ENCODE results near the gene HES3.
A peak's percentile ranks its signal among the peaks of the same experiment; 100 is the strongest.

The HES3 gene, protein sequence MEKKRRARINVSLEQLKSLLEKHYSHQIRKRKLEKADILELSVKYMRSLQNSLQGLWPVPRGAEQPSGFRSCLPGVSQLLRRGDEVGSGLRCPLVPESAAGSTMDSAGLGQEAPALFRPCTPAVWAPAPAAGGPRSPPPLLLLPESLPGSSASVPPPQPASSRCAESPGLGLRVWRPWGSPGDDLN

DNA sequence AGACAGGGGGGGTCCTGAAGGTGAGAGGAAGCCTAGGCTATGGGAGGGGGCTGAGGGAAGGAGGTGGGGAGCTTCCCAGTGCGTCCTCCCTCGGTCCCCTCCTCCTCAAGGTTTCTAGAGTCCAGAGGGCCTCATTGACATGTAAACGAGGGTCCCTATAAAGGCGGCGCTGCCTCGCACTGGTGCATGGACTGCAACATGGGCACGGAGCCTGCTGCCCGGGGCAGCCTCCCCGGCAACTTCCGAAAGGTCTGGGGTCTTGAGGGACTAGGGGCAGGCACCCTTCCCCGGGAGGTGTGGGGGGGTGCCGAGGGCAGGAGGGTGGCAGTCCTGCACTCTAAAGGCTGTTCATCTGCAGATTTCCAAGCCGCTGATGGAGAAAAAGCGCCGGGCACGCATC, at the start of gene HES3:
Gene HES3, plus strand, starts transcription at position 187 of the 400 bp plus-strand sequence. Its CDS starts 187 bp downstream, at position 374.
- H3K4me3 ChIP-seq (ENCODE audit: low read depth, low read length), result peak within 1 kb of the TSS; percentile 66

DNA sequence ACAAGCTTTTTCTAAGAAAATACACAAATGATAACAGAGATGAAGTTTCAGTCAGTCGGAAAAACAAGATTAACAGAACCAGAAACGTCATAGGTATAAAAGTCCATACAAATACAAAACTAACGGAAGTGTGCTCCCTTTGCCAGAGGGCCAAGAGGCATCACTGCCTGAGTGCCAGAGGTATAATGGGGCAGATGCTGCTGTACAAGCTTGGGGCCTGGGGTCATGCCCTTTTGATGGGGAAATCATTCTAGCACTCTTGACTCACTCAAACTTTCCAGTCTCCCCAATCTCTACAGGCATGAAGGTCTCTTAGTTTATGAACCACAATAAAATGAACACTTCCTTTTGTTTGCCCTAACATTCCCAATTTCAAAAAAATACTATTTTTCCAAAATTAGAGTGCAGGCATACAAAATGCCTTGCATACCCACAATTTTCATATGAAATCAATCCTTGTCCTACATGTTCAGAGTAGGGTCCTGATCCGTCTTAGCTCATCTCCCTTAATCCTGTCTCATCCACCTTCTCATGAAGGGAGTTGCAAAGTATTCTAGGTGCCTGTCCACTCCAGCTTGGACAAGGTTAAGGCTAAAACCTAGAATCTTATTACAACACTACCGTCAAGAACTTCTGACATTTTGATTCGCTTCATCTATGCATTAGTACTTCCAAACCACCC, 46.1 kb upstream of the HES3 start:
- H3K4me3 ChIP-seq (ENCODE audit: low read depth, low read length), result peak overlapping the region; percentile 99

DNA sequence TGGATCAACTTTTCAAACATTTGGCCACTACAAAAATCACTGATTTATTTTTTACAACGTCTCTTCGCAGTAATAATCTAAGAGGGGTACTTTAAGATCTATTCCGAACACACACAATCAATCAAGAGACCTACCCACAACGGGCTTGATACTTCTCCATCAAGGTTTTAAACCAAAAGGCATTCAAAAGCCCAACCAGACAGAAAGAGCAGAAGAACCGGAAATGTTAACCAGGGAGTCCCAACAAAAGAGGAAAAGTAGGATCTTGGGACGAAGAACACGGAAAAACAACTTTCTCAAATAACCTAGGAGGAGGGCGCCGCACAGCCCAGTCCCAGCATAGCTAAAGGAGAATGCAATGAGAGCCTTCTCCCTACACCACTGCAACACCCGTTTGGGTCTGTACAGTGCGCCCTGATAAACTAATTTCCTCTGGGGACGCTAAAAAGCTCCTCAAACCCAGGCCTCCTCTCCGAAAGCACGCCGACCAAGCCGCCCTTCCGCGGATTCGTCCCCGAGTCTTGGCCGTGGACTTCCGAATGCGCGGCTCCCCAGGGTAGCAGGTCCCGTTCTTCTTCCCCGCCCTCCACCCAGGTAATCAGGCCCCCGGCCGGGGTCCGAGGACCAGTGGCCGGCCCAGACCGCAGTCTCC, 45.2 kb upstream of the HES3 start:
- peak overlapping the region; percentile 99 for H3K4me3 ChIP-seq (ENCODE audit: low read depth, low read length)

DNA sequence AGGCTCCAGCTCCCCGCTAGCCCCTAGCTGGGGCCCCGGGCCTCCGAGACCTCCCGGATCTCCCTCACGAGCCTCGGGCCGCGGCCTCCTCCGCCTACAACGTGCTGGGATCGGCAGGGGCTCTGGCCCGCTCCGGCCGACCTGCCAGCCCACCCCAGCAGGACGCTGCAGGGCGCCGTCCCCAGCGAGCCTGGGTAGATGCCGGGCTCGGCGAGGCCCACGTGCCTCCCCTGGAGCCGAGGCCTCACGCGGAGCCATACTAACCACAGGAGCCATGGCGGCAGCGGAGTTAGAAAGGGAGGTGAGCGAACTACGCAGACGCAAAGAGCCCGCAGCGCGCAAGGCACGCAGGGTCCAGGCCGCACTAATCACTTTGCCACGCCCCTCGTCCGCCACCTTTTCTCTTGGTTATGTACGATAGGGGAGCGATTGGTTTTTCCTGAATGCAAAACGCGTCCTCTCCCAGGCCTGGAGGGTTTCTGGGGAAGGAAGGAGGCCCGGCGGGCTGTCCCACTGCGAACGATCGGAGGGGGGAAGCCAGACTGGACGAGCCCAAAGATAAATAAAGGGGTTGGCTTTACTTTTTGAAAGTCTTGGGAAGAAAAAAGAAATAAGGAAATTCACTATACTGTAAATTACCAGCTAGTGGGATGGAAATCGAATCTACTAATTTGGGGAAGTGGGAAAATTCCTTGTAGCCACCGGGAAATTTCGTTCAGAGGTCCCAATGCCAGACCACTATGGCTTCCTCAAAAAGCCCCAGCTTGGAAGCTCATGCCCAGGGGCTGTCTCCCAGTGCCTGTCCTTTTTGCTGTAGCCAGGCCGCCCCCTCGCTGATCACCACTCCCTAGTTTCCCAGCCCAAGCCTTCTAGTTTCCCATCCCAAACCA, 44.4 kb upstream of the HES3 start, which contains the start of gene RPL22:
Gene RPL22, minus strand, starts transcription at position 298 of the 890 bp plus-strand sequence. Its CDS starts 22 bp downstream, at position 276.
- H3K4me3 ChIP-seq (ENCODE audit: low read depth, low read length), result peak within 1 kb of the TSS; percentile 99

DNA sequence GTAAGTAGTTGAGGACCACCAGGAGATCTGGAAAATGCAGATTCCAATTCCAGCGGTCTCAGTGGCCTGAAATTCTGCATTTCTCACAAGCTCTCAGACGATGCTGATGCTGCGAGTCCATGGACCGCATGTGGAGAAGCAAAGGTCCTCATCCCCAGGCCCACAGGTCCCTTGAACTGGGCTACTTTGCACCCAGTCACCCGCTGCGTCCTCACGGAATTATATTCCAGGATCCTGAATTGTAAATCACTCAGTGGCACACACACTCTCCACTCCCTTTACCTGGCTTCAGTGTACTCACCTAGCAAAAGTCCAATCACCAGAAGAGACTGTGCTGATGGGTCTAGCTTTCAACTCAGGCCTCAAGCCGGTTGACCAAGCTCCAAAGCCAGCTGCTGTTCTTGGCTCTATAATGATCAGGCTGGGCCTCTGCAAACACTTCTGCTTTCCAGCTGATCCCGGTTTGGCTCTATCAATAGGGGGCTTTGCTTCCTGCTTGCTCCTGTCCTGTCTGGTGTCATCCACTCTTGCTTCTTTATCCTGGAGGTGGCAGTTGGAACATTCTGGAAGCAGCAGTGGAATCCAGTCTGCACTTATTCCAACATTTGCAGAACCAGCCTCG, 43.7 kb upstream of the HES3 start:
- peak overlapping the region; percentile 99 for H3K4me3 ChIP-seq (ENCODE audit: low read depth, low read length)

DNA sequence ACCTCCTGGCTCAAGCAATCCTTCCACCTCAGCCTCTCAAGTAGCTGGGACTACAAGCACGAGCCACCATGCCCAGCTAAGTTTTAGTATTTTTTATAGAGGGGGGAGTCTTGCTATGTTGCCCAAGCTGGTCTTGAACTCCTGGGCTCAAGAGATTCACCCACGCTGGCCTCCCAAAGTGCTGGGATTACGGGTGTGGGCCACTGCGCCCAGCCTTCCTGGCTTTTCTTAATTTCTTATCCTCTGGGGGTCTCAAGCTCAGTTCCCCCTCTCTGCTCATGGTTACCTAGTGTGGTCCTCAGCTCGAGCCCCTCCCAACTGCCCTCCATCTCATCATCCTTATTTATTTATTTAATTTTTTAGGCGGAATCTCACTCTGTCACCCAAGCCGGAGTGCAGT, 41.7 kb upstream of the HES3 start:
- no peak overlapping the region for H3K4me3 ChIP-seq (ENCODE audit: low read depth, low read length)

DNA sequence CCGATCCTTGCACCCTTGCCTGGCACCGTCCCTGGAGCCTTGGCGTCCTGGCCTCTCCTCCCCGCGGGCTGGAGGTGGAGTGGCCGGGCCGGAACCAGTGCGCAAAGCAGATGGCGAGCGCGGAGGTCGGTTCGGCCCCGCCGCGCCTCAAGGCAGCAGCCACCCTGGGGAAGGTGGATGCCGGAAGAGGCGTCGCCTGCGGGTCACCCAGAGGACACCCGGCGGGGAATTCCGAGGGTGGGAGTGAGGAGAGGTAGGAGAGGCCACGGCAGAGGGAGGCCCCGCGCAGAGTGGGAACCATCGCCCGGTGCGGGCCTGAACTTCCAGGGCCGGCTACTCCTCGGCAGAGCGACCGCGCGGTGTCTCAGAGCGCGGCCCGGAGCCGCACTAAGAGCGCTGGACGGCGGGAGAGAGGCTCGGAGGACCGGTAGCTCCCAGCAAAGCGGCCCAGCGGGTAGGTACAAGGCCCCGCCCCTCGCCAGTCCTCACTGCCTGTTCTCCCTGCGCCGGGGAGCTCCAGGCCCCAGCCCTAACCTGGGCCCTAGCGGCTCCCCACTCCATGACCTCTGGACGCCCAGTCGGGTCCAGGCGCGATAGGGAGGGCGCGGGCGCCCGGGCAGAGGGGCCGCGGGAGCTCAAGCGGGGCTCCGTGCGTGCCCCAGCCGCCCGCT, 38.0 kb upstream of the HES3 start, which contains the start of gene RNF207:
Gene RNF207, plus strand, starts transcription at position 271 of the 671 bp plus-strand sequence. CDS start 417 bp downstream, outside the sequence.
- H3K4me3 ChIP-seq (ENCODE audit: low read depth, low read length), result peak within 1 kb of the TSS; percentile 35

DNA sequence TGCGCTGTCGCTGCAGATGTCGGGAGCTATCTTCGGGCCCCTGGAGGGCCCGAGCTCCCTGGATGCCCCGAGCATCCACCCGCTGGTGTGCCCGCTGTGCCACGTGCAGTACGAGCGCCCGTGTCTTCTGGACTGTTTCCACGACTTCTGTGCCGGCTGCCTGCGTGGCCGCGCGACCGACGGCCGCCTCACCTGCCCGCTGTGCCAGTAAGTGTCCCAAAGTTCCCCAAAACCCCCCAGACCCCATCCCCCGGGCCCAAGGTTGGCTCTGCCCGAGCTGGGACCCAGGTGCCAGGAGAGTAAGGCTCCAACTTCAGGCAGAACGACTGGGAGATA, 37.5 kb upstream of the HES3 start:
- no peak overlapping the region for H3K4me3 ChIP-seq (ENCODE audit: low read depth, low read length)

DNA sequence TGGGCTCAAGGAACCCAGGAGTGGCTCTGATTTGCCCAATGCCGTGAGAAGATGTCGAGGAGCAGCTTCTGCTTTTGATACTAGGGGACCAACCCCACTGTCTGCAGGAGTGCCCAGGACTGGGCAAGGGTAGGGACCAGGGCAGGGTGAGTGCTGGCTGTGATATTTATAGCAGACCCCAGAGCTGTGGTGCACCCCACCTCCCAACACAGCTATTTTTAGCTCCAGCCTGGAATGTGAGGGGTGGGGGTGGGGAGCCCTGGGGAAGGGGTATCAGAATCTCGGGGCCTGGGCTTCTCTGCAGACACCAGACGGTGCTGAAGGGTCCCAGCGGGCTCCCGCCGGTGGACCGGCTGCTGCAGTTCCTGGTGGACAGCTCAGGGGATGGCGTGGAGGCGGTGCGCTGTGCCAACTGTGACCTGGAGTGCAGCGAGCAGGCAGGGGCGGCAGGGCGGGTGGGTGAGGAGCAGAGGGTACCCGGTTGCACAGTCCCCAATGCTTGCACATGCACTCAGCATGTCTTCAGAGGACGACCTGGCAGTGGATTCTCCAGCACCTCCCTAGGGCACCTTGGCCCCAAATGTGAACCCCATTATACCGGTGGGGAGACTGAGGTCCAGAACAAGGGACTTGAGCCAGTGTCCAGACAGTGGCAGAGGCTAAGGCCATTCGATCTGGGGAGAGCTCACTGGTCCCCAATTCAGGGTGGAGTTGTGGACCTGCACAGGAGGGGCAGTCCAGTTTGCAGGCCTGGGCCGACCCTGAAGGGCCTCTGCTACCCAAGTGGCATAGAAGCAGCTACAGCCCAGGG, 36.7 kb upstream of the HES3 start:
- H3K4me3 ChIP-seq (ENCODE audit: low read depth, low read length), result no peak overlapping the region

DNA sequence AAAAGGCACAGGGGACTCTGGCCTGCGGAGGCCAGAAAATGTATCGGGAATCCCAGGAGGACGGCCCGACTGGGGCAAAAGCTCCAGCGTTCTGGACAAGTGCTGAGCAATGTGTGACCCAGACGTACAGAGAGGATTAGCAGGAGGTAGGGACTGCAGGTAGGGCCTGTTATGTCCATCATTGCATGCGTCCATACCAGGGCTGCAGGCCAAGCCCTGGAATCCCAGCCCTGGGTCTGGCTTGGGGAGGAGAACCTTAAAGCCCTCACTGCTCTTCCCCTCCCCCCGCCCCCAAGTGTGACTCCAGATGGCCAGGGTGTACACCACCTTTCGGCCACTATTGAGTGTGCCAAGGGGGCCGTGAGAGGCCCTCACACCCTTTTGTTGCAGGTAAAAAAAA, 36.1 kb upstream of the HES3 start:
- H3K4me3 ChIP-seq (ENCODE audit: low read depth, low read length), result no peak overlapping the region

DNA sequence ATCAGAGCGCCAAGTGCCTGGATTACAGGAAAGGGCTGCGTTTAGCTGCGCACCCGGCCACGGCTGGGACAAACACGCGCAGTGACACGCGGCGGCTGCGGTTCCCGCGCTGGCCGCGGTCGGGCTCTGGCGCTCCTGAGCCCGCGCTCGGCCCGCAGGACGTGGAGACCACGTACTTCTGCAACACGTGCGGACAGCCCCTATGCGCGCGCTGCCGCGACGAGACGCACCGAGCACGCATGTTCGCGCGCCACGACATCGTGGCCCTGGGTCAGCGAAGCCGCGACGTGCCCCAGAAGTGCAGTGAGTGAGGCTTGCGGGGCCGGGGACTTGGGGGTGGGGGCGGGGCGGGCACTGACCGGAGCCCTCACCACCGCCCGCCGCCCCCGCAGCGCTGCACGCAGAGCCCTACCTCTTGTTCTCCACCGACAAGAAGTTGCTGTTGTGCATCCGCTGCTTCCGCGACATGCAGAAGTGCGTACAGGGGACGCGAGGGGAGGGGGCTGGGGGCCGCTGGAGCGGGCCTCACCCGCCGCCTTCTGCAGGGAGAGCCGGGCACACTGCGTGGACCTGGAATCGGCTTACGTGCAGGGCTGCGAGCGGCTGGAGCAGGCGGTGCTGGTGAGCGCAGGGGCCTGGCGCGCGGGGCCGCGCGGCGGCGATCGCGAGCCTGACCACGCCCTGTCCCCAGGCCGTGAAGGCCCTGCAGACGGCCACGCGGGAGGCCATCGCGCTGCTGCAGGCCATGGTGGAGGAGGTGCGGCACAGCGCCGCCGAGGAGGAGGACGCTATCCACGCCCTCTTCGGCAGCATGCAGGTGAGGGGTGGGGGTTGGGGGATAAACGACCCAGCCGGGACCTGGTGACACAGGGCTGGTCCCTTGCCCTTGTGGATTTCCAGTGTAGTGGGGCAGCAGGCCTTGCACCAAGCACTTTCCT, 35.0 kb upstream of the HES3 start:
- H3K4me3 ChIP-seq (ENCODE audit: low read depth, low read length), result peak overlapping the region; percentile 13

DNA sequence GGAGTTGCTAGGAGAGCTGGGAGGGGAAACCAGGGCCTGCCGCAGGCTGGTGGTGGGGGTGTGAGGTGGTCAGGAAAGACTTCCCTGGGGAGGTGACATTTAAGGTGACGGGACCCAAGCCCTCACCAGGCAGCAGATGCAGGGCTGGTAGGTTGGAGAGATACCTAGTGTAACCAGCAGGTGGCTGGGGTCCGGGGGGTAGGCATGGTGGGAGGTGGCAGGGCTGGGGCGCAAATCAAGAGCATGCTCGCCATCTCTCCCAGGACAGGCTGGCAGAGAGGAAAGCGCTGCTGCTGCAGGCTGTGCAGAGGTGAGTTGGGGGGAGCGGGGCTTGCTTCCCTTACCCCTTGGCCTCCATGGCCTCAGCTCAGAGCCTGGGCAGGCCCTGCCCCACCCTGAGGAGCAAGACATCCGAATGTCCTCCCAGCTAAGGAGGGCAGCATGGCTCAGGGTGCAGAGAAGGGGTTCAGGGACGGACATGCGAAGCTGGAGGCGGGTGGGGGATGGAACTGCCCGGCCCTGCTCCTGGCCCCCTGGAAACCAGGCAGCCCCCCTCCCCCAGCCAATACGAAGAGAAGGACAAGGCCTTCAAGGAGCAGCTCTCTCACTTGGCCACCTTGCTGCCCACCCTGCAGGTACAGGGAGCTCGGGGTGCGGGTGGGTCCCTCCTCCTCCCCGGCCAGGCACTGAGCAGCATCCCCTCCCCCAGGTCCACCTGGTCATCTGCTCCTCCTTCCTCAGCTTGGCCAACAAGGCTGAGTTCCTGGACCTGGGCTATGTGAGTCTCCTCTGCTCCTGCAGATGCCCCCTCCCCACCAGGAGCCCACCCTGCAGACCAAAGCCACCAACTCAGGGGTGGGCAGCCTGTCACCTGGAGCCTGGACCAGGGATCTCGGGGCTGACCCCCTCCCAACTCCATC, 34.1 kb upstream of the HES3 start:
- no peak overlapping the region for H3K4me3 ChIP-seq (ENCODE audit: low read depth, low read length)

DNA sequence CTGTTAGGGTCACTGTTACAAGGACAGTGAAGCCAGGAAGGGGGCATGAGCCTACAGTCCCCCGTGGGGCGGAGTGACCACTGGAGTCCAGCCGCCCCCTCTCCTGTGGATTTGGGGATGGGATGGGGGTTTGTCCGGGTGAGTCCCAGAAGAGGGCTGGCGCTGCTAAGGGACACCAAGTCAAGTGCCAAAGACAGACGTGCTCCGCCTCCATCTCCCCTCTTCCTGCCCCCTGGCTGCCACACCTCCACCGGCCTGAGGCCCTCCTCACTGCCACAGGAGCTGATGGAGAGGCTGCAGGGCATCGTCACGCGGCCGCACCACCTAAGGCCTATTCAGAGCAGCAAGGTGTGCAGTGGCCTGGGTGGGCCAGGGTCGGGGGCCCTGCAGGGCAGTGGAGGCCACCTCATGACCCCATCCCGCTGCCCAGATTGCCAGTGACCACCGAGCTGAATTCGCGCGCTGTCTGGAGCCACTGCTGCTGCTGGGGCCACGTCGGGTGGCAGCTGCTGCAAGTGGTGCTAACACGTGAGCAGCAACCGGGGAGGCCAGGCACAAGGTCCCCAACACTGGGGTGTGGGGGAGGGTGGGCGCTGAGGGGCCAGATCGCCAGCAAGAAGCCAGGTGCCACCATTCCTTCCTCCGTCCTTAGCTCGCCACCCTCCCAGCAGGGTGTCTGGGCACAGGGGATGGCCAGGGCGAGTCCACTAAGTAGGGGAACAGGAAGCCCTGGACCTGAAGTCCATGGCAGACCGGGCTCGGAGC, 33.2 kb upstream of the HES3 start:
- no peak overlapping the region for H3K4me3 ChIP-seq (ENCODE audit: low read depth, low read length)

DNA sequence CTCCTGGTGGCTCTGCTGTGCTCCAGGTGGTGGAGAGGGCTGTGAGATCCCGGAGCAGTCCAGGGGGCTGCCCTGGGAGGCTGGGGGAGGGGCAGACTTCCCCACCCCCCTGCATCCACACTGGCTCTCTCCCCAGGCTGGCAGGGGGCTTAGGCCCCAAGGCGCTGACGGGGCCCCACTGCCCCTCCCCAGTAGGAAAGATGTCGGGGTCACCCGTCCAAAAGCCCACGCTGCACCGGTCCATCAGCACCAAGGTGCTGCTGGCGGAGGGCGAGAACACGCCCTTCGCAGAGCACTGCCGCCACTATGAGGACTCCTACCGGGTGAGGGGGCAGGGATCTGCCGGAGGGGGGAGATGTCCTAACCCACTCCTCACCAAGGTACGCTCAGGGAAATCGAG, 32.2 kb upstream of the HES3 start:
- H3K4me3 ChIP-seq (ENCODE audit: low read depth, low read length), result no peak overlapping the region

DNA sequence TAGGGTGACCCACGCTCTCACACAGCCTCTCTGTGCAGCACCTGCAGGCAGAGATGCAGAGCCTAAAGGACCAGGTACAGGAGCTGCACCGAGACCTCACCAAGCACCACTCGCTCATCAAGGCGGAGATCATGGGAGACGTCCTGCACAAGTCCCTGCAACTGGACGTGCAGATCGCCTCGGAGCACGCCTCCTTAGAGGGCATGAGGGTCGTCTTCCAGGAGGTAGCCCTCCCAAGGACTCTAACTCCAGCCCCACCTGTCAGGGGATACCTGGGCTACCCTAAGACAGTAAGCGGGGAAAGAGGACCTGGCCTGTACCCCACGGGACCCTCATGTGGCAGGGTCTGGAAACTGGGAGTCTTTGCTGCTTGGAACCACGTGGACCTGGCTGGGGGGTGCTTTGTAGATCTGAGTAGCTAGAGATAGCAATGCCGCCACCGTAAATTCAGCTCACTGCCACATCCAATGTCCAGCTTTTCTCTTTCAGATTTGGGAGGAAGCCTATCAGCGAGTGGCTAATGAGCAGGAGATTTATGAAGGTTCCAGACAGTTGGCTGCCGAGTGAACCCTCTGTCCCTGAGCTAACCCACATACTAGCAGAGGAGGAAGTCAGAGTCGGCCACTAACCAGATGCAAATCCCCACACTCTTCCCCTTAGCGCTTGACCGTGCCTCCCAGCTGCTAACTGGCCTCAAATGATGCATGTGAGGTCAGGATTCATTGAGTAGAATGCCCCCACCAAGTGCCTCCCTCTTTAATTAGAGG, 31.6 kb upstream of the HES3 start:
- H3K4me3 ChIP-seq (ENCODE audit: low read depth, low read length), result no peak overlapping the region
